B cell (primary cell): Measurements from ENCODE around the gene ITGB7. TPM values are rescaled to one million over a fixed set of nuclear protein-coding genes. Genes with fewer than 3 reads are reported as not detected.

Source experiments
- ATAC-seq: fragments of 200-7000 bp; cut with Tn5 transposase; one replicate; pipeline ENCODE4 v1.10.0; 2021; ENCODE audit warnings: low read depth, mild to moderate bottlenecking, moderate number of reproducible peaks, moderate library complexity
- CTCF ChIA-PET: fragments of 350-600 bp; sonication (Branson Sonifier 250); formaldehyde crosslinking; loops from one replicate; lab custom pipeline; 2021; ENCODE audit warnings: antibody characterized with exemption, inconsistent platforms; lab: Charles Lee
- POLR2A ChIA-PET: fragments of 350-600 bp; sonication (Branson Sonifier 250); formaldehyde crosslinking; loops from one replicate; lab custom pipeline; 2021; ENCODE audit warnings: antibody characterized with exemption; lab: Charles Lee
- DNase-seq: peaks from one replicate; pipeline ENCODE4 v3.0.0; 2013
- H2AFZ ChIP-seq: 2 replicates; pipeline ENCODE4 v1.6.1; 2012; ENCODE audit warnings: mild to moderate bottlenecking, low read depth, low read length; ENCODE audit not compliant: insufficient read depth, poor library complexity, severe bottlenecking
- H3K27ac ChIP-seq, 2 donors: 1 replicate in 1 of 2; 2 replicates in 1 of 2; pipeline ENCODE4 v1.5.1; 2012 to 2013; ENCODE audit warnings: low read length in 2 of 2, mild to moderate bottlenecking in 2 of 2, moderate library complexity in 1 of 2
- H3K27me3 ChIP-seq, 4 experiments: fragments of 200-600 bp in 1 of 4; sonication (generic) in 1 of 4; replicated peaks in 1 of 4; 1 replicate in 2 of 4; 2 replicates in 2 of 4; pipeline versions ENCODE4 v1.6.1 to v1.7.0; 2013 to 2016; ENCODE audit warnings: low read length in 3 of 4, mild to moderate bottlenecking in 2 of 4, mixed read lengths in 1 of 4, moderate library complexity in 1 of 4; ENCODE audit not compliant: insufficient read depth in 4 of 4, control insufficient read depth in 3 of 4; ENCODE audit errors: control extremely low read depth in 1 of 4
- H3K36me3 ChIP-seq, 2 experiments: replicated peaks in 1 of 2; 1 replicate in 1 of 2; 2 replicates in 1 of 2; pipeline versions ENCODE4 v1.6.1 to v1.7.1; 2013; ENCODE audit warnings: low read length in 1 of 2; ENCODE audit not compliant: insufficient read depth in 2 of 2, control insufficient read depth in 1 of 2; ENCODE audit errors: control extremely low read depth in 1 of 2, extremely low read depth in 1 of 2
- H3K4me1 ChIP-seq, 2 donors: fragments of 200-600 bp in 1 of 2; sonication (generic) in 1 of 2; 1 replicate in 1 of 2; 2 replicates in 1 of 2; pipeline versions ENCODE4 v1.5.1 to v1.6.1; 2013 to 2017; ENCODE audit warnings: low read length in 2 of 2; ENCODE audit not compliant: control insufficient read depth in 2 of 2, insufficient read depth in 2 of 2
- H3K4me2 ChIP-seq: replicated peaks from 2 replicates; pipeline ENCODE3; 2012; ENCODE audit warnings: mild to moderate bottlenecking, low read depth, low read length; ENCODE audit not compliant: poor library complexity, severe bottlenecking
- H3K4me3 ChIP-seq, 5 experiments: fragments of 200-600 bp in 1 of 5; sonication (generic) in 1 of 5; 1 replicate in 3 of 5; 2 replicates in 2 of 5; pipeline versions ENCODE4 v1.5.1 to v1.7.0; 2011 to 2016; ENCODE audit warnings: low read length in 4 of 5, mild to moderate bottlenecking in 4 of 5, low read depth in 2 of 5, control low read depth in 1 of 5, moderate library complexity in 1 of 5; ENCODE audit not compliant: insufficient read depth in 1 of 5; ENCODE audit errors: control extremely low read depth in 1 of 5, extremely low read depth in 1 of 5
- H3K79me2 ChIP-seq: fragments of 200-600 bp; sonication (generic); one replicate; pipeline ENCODE4 v1.6.0; 2016; ENCODE audit warnings: low read length; ENCODE audit not compliant: control insufficient read depth, insufficient read depth
- H3K9ac ChIP-seq: fragments of 200-600 bp; sonication (generic); 2 replicates; pipeline ENCODE4 v1.6.1; 2017; ENCODE audit warnings: mild to moderate bottlenecking, low read length, moderate library complexity
- H3K9me3 ChIP-seq, 3 donors: one replicate each; pipeline versions ENCODE4 v1.6.1 to v1.7.1; 2013; ENCODE audit warnings: low read length in 2 of 3; ENCODE audit not compliant: control insufficient read depth in 2 of 3, insufficient read depth in 1 of 3; ENCODE audit errors: control extremely low read depth in 1 of 3
- H4K20me1 ChIP-seq: 2 replicates; pipeline ENCODE4 v1.6.0; 2012; ENCODE audit warnings: mild to moderate bottlenecking, low read length; ENCODE audit not compliant: insufficient read depth, control insufficient read depth, poor library complexity, severe bottlenecking
- H3K27ac Mint-ChIP-seq: one replicate; pipeline ENCODE4 v1.8.0; 2021; ENCODE audit warnings: mixed read lengths
- H3K27me3 Mint-ChIP-seq: one replicate; pipeline ENCODE4 v1.8.0; 2021; ENCODE audit warnings: mixed read lengths
- H3K4me1 Mint-ChIP-seq: one replicate; pipeline ENCODE4 v1.8.0; 2021; ENCODE audit warnings: mixed read lengths
- H3K4me3 Mint-ChIP-seq: one replicate; pipeline ENCODE4 v1.8.0; 2021; ENCODE audit warnings: mixed read lengths
- H3K9me3 Mint-ChIP-seq: one replicate; pipeline ENCODE4 v1.8.0; 2022; ENCODE audit warnings: mixed read lengths; ENCODE audit not compliant: insufficient read depth
- CTCF ChIP-seq: fragments of 200-600 bp; IDR thresholded peaks from one replicate; pipeline ENCODE4 v1.8.0; 2022; ENCODE audit warnings: antibody characterized with exemption, mild to moderate bottlenecking
- EZH2 ChIP-seq: IDR thresholded peaks from 2 replicates; pipeline ENCODE4 v1.6.1; 2012; ENCODE audit warnings: borderline replicate concordance, low read depth, mild to moderate bottlenecking, moderate library complexity, low read length; ENCODE audit not compliant: insufficient read depth, poor library complexity, severe bottlenecking
- WGBS: methylation state at CpG from one replicate; pipeline ENCODE4 v1.1.5; 2013; ENCODE audit warnings: missing lambda C conversion rate; ENCODE audit not compliant: insufficient coverage; 5-methylcytosine and 5-hydroxymethylcytosine counted together
- intact Hi-C: fragments of 100-400 bp; cut with micrococcal nuclease; formaldehyde crosslinking; loops from one replicate; pipeline ENCODE4 v1.10.0; 2022
- polyA plus RNA-seq: library from polyadenylated mRNA; depleted of rRNA; stranded (reverse); fragments of >200 nt; gene quantifications from 2 replicates; pipeline ENCODE4 v1.2.3, GENCODE V29; 2012
- total RNA-seq, 2 donors: library from RNA; stranded (reverse); fragments of 120-200 nt in 1 of 2; gene quantifications; 1 replicate in 1 of 2; 2 replicates in 1 of 2; pipeline versions ENCODE4 v1.2.3 to v1.2.4, GENCODE V29; 2013 to 2022

Gene ITGB7
- total and polyA plus RNA-seq, 2 donors (not counting 1 experiment from before 2014, with no cell fraction given): 199 to 265 TPM

GRCh38 chr12:53145383-53146260 lies 61.4 kb downstream of the ITGB7 start:
- Histone ChIP-seq H3K9ac (no peak overlapping the region), H3K4me1 (no peaks in the 10 kb centered on the region), H3K27me3 (no peaks in the 10 kb centered on the region), H3K4me2 (no peak overlapping the region), H4K20me1 (no peaks in the 10 kb centered on the region), H3K36me3 (no peaks in the 10 kb centered on the region), H2AFZ (no peak overlapping the region), H3K79me2 (no peaks in the 10 kb centered on the region), H3K27ac (no peak overlapping the region), H3K9me3 (no peaks in the 10 kb centered on the region), H3K4me3 (no peak overlapping the region)
- ATAC-seq (no peak), DNase-seq (no peak)
- no peaks in the 10 kb centered on the region for H3K4me1 Mint-ChIP-seq
- POLR2A ChIA-PET: no interaction called here
- CTCF ChIA-PET: no interaction called here
- WGBS: 95% methylated on average over 4 of the region's 5 CpGs
- H3K27ac Mint-ChIP-seq: no peak overlapping the region
- intact Hi-C loops: no loop called here
- H3K4me3 Mint-ChIP-seq: no peak overlapping the region
- no peak for TF ChIP-seq CTCF
- TF ChIP-seq EZH2: no peak
- peaks cover 9% of the 10 kb centered on the region for H3K27me3 Mint-ChIP-seq
- no peaks in the 10 kb centered on the region for H3K9me3 Mint-ChIP-seq

- TF ChIP-seq CTCF (no peak), EZH2 (no peak)
- intact Hi-C loops: no loop called here
- no peaks in the 10 kb centered on the region for H3K79me2 ChIP-seq
- no peak overlapping the region for H2AFZ ChIP-seq
- no peak overlapping the region for H3K9ac ChIP-seq
- Mint-ChIP-seq H3K27ac (no peak overlapping the region), H3K27me3 (peaks cover 9% of the 10 kb centered on the region), H3K4me3 (no peak overlapping the region), H3K4me1 (no peaks in the 10 kb centered on the region), H3K9me3 (peaks cover 2% of the 10 kb centered on the region)
- CTCF ChIA-PET: interaction anchor here (0.7 kb wide), 3 partner anchors 65 to 690 kb away, joined by 3 to 5 read pairs (median 4); no protein-coding TSS in a partner anchor
- no peak overlapping the region for H3K27ac ChIP-seq
- no peaks in the 10 kb centered on the region for H4K20me1 ChIP-seq
- H3K27me3 ChIP-seq: no peaks in the 10 kb centered on the region
- POLR2A ChIA-PET: no interaction called here
- WGBS: 97% methylated on average over 3 of the region's 4 CpGs
- H3K4me2 ChIP-seq: no peak overlapping the region
- H3K9me3 ChIP-seq: peaks cover 0 to 11% (median 2%) of the 10 kb centered on the region in 3 donors
- no peaks in the 10 kb centered on the region for H3K36me3 ChIP-seq
- DNase-seq: no peak
- H3K4me3 ChIP-seq: no peak overlapping the region
- no peaks in the 10 kb centered on the region for H3K4me1 ChIP-seq
- no peak for ATAC-seq
Observed at GRCh38 chr12:53143355-53143754, 63.7 kb downstream of the ITGB7 start.
